GM12878 (cell line): ENCODE data around the gene ATF4. TPM values are rescaled to one million over a fixed set of nuclear protein-coding genes. Genes with fewer than 3 reads are reported as not detected.

Experiments
- E4F1 ChIP-seq: fragments of 450-650 bp; IDR thresholded peaks from 2 replicates; pipeline ENCODE4 v1.6.1; 2018; ENCODE audit warnings: borderline replicate concordance, mild to moderate bottlenecking; ENCODE audit not compliant: partially characterized antibody
- IKZF2 ChIP-seq, 2 experiments: fragments of 450-650 bp; IDR thresholded peaks; 2 replicates each; pipeline ENCODE4 v1.6.1; 2017; ENCODE audit warnings: mild to moderate bottlenecking in 2 of 2, moderate library complexity in 2 of 2
- IRF4 ChIP-seq: IDR thresholded peaks from 2 replicates; pipeline ENCODE4 v1.6.1; 2011; ENCODE audit warnings: low read depth, low read length
- STAT1 ChIP-seq: fragments of 450-650 bp; conservative IDR thresholded peaks from 2 replicates; pipeline ENCODE4 v1.6.1; 2014; ENCODE audit warnings: antibody characterized with exemption, mild to moderate bottlenecking
- ZBTB40 ChIP-seq: fragments of 450-650 bp; IDR thresholded peaks from 2 replicates; pipeline ENCODE4 v1.6.1; 2016; ENCODE audit warnings: mild to moderate bottlenecking, moderate library complexity, borderline replicate concordance
- polyA plus RNA-seq, 11 experiments: library from polyadenylated mRNA; depleted of rRNA in 4 of 11; unstranded in 6 of 11; stranded (reverse) in 5 of 11; fragments of >200 nt; fragmentation: Nextera tagmentation in 4 of 11; fragmentation: Illumina TruSeq in 1 of 11; extraction: Ambion mirVana in 4 of 11; extraction: Trizol in 1 of 11; gene quantifications; 1 replicate in 1 of 11; 2 replicates in 10 of 11; pipeline versions ENCODE4 v1.2.1 to v1.2.3, GENCODE V29; 2011 to 2016; ENCODE audit warnings: inconsistent platforms in 2 of 11, missing spikeins in 2 of 11, low read depth in 1 of 11
- total RNA-seq, 4 experiments: library from RNA; depleted of rRNA in 3 of 4; stranded (reverse); fragments of >200 nt in 3 of 4; fragmentation: Illumina TruSeq in 1 of 4; extraction: Trizol in 1 of 4; gene quantifications; 2 replicates each; pipeline versions ENCODE4 v1.2.1 to v1.2.3, GENCODE V29; 2013 to 2021
- TF ChIP-seq, protein P1 (sequence below): fragments of 450-650 bp; IDR thresholded peaks from 2 replicates; pipeline ENCODE4 v1.6.1; 2017; ENCODE audit warnings: antibody characterized with exemption, mild to moderate bottlenecking, moderate library complexity

Gene ATF4
- total and polyA plus RNA-seq, 10 of the 15 experiments (the other 5 are each of a cell fraction or from before 2014, with no cell fraction given), result 88.3 to 605 (median 320) TPM

DNA sequence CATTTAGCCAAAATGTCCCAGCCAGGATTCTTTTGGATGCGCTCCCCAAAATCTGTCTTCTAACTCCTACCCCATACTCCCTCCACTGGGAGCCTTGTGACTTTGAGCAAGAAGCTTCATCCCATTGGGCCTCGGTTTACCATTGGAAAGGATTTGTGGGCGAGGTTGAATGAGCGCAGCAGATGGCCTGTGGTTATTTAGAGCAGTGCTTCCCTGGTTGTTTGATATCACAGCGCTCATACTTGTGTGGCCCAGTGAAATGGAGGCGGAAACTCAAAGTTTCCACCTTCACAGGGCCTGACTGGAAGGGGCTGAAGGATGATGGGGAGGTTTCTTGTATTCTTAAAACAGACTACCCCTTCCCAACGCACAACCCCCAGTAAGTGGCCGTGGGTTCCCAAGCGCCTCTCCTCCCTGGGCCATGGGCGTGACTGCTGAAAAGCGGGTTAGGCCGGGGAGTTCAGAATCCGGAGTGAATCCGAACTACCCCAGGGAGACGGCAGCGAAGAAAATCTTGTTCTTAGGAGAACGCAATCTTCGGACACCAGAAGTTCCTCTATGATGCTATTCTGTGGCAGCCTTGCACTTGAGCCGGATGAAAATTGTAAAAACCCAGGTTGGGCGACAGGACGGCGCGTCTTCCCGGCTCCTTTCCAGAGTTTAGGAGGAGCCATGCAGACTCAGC, 1.2 kb upstream of the ATF4 start (continued):
- TF ChIP-seq ZBTB40 (peak; percentile 24; the same call in 1 of the 2 replicates), IRF4 (no peak), E4F1 (no peak), STAT1 (no peak), IKZF2 (IDR thresholded peaks at IDR 0.05) (peak; percentile 45 to 46; a peak in 1 of 4 replicates)
- TF ChIP-seq, protein P1, sequence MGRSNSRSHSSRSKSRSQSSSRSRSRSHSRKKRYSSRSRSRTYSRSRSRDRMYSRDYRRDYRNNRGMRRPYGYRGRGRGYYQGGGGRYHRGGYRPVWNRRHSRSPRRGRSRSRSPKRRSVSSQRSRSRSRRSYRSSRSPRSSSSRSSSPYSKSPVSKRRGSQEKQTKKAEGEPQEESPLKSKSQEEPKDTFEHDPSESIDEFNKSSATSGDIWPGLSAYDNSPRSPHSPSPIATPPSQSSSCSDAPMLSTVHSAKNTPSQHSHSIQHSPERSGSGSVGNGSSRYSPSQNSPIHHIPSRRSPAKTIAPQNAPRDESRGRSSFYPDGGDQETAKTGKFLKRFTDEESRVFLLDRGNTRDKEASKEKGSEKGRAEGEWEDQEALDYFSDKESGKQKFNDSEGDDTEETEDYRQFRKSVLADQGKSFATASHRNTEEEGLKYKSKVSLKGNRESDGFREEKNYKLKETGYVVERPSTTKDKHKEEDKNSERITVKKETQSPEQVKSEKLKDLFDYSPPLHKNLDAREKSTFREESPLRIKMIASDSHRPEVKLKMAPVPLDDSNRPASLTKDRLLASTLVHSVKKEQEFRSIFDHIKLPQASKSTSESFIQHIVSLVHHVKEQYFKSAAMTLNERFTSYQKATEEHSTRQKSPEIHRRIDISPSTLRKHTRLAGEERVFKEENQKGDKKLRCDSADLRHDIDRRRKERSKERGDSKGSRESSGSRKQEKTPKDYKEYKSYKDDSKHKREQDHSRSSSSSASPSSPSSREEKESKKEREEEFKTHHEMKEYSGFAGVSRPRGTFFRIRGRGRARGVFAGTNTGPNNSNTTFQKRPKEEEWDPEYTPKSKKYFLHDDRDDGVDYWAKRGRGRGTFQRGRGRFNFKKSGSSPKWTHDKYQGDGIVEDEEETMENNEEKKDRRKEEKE, result no peak
- TF ChIP-seq, all 136 proteins: peak for 9
